NCI-H345 treated with DMSO at 0.1 percent for 48 hours (cell line): Measurements from ENCODE around the gene PRDX1.
"Not testable (repeated sequence)": the region's sequence is repeated elsewhere in the genome, so short reads cannot be mapped to it uniquely, and the experiment has no call there.

Experiments used
- DNase-seq: peaks from one replicate; lab custom pipeline; 2025; ENCODE audit not compliant: unreplicated experiment; lab: John Stamatoyannopoulos, UW

Gene PRDX1

DNA sequence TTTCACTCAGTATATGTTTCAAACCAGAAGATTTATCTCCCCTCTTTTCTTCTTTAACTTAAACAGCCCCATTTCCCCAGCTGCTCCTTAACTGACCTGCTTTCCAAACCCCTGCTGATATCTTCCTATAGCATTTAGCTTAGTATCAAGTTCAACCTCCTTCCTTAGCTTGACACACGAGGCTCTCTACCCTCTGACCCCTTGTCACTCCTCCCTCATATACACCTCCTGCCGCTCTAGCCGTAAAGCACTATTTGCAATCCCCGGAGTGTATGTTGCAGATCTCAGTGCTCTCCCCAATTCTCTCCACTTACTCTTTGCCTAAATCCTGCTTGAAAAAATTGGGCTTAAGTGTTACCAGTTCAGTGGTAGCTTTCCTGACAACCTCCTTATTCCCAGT, 15.2 kb upstream of the PRDX1 start:
- no peak for DNase-seq

GRCh38 chr1:45535988-45536766, 14.5 kb upstream of the PRDX1 start:
- no peak for DNase-seq

- no peak for DNase-seq
These were observed 10.2 kb upstream of the PRDX1 start for GRCh38 chr1:45531873-45532272.

DNA sequence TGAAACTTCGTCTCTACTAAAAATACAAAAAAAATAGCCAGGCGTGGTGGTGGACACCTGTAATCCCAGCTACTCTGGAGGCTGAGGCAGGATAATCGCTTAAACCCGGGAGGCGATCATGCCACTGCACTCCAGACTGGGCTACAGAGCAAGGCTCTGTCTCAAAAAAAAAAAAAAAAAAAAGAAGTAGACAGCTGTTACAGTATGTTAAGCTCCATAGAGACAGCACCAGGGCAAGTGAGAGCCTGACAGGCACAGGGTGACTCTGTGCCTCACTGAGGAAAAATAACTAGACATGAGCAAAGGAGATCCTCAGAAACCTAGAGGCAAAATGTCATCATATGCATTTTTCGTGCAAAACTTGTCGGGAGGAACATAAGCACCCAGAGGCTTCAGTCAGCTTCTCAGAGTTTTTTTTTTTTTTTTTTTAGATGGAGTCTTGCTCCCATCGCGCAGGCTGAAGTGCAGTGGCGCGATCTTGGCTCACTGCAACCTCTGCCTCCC, 9.0 kb upstream of the PRDX1 start:
- DNase-seq: no peak

- DNase-seq: no peak
These were observed 4.5 kb upstream of the PRDX1 start for GRCh38 chr1:45526135-45526644.

GRCh38 chr1:45523975-45524374, 2.3 kb upstream of the PRDX1 start:
- DNase-seq: not testable (repeated sequence)

DNA sequence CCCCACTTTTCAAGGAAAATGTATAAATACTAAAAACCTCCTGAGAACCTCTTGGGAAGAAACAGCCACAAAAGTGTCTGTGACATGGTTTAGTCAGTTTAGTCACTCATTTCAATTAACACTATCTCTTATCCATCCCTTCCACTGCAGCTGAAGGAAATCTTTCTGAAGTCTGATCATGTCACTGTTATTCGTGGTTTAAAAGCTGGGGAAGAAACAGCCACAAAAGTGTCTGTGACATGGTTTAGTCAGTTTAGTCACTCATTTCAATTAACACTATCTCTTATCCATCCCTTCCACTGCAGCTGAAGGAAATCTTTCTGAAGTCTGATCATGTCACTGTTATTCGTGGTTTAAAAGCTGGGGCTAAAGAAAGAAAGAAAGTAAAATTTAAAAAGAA, 1.8 kb upstream of the PRDX1 start:
- not testable (repeated sequence) for DNase-seq

DNA sequence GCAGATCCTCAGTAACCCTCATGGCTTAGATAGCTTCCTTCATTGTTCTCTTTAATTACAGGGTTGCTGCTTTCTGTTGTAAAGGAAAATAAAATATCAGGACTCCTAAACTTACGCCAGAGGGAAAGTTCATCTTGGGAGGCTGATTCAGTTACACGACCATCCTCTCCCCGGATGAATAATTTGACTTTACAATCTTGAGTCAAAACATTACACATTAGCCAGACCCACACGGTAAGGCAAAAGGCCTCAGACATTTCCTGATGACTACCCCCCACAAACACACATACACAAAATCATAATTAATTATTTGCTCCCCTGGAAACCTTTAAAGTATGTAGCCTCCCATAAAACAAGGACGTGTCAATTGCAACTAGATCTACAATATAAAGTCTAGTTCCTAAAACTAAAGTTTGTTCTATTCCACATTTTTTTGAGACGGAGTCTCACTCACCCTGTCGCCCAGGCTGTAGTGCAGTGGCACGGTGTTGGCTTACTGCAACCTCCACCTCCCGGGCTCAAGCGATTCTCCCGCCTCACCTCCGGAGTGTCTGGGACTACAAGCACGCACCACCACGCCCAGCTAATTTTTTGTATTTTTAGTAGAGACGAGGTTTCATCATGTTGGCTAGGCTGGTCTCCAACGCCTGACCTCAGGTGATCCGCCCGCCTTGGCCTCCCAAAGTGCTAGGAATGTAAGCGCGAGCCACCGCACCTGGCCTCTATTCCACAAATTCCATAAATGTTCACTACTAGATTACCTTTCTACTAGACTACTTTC, 830 bp upstream of the PRDX1 start:
- DNase-seq: no peak

- not testable (repeated sequence) for DNase-seq
These were observed 1.9 kb downstream of the PRDX1 start for GRCh38 chr1:45519774-45520173.

- DNase-seq: no peak
These were observed 2.8 kb downstream of the PRDX1 start for GRCh38 chr1:45518910-45519309.

DNA sequence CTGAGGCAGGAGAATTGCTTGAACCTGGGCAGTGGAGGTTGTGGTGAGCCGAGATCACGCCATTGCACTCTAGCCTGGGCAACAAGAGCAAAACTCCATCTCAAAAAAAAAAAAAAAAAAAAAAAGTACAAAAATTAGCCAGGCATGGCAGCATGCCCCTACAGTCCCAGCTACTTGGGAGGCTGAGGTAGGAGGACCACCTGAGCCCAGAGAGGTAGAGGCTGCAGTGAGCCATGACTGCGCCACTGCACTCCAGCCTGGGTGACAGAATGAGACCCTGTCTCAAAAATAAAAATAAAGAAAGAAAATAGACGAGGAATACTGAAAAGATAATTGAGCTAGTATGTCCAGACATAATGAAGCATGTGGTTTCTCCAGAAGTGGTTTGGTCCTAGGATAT, 3.3 kb downstream of the PRDX1 start:
- DNase-seq: not testable (repeated sequence)

DNA sequence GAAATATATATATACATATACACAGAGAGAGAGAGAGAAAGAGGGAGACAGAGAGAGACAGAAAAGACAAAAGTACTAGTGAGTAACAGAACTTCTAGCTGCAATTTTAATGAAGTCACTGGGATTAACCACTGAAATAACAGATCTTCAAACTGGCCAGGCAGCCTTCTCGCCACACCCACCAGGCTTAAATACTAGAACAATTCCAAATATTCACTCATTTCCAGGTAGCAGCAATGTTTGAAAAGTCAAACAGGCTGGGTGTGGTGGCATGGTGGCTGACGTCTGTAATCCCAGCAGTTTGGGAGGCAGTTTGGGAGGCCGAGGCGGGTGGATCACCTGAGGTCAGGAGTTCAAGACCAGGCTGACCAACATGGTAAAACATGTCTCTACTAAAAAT, 5.2 kb downstream of the PRDX1 start:
- no peak for DNase-seq

DNA sequence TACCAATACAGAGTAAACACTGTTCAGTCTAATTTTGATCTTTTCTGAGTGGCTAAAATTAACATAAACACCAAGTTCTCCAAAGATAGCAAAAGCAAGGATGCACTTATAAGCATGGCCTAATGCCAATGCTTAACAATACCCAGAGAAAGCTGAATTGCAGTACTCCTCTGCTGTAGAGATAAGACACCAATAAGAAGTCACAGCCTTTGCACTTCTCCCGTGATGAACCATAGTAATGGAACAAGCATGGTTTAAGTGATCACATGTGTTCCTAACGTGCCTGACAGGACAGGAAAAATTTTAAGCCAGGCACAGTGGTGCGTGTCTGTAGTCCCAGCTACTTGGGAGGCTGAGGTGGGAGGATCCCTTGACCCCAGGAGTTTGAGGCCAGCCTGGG, 5.6 kb downstream of the PRDX1 start:
- no peak for DNase-seq

DNA sequence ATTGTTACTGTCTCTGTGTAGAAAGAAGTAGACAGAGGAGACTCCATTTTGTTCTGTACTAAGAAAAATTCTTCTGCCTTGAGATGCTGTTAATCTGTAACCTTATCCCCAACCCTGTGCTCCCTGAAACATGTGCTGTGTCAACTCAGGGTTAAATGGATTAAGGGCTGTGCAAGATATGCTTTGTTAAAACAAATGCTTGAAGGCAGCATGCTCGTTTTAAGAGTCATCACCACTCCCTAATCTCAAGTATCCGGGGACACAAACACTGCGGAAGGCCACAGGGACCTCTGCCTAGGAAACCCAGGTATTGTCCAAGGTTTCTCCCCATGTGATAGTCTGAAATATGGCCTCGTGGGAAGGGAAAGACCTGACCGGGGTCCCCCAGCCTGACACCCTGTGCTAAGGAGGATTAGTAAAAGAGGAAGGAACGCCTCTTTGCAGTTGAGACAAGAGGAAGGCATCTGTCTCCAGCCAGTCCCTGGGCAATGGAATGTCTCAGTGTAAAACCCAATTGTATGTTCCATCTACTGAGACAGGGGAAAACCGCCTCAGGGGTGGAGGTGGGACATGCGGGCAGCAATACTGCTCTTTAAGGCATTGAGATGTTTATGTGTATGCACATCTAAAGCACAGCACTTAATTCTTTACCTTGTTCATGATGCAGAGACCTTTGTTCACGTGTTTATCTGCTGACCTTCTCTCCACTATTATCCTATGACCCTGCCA, 8.0 kb downstream of the PRDX1 start:
- DNase-seq: not testable (repeated sequence)

DNA sequence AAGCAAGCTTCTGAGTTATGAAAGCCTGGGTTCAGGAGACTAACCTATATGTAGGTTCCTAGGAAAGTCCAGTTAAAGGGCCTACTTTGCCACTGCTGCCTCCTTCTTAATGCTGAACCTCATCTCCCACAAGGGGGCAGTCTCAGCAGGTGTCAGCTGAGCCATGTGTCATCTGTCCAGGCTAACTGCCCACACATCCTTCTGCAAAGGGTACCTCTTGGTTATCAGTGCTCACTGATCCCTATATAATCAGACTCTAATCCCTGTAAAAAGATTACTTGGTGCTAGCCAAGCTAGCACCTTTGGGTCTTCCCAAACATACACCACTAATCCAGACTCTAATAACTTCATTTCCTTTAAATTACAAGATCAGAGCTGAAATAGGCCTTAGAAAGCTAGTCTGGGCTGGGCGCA, 9.0 kb downstream of the PRDX1 start:
- DNase-seq: peak; percentile 16

DNA sequence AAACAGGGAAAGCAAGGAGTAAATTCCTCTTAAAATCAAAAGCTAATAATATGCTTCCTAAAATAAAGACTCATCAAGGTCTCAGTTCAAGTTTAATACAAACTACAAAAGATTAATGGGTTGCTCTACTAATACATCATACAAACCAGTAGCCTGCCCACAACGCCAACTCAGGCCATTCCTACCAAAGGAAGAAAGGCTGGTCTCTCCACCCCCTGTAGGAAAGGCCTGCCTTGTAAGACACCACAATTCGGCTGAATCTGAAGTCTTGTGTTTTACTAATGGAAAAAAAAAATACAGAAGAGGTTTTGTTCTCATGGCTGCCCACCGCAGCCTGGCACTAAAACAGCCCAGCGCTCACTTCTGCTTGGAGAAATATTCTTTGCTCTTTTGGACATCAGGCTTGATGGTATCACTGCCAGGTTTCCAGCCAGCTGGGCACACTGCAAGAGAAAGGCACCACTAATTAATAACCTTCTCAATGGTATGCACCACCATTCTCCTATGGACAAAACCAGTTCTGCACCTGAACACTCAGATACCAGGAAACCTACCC, 10.6 kb downstream of the PRDX1 start:
- no peak for DNase-seq

DNA sequence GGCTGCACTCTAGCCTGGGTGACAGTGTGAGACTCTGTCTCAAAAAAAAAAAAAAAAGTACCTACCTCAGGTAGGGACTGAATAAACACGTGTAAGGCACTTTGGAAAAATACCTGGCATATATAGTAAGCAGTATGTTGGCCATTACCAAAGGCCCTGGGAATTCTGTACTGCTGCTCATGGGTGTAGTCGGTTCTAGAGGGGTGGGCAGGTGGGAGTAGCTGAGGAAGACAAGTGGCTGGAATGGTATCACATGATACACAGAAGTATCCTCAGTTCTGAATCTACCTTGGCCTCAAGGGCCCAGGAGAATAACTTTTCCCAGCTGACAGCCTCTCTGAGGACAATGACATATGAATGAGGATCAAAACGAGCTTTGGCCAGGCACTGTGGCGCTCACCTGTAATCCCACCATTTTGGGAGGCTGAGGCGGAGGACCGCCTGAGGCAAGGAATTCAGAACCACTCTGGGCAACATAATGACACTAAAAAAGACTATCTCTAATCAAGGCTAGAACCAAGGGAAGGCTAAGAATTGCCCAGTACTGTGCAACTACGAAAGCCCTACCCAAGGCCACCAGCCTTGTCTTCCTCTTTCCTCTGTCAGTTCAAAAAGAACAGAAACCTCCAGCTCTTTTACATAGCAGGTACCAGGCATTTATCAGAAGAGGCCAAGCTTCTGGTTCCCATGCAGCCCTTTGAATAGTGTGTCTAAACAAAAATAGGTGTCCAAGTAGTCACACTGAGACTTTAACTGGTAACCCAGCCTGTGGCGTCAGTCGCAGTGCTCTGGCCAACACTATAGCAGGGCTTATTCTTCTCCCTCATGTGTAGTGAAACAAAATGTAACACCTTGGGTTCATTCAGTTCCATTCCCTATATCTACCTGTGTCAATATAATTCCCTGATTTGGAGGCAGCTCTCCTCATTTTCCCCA, 11.4 kb downstream of the PRDX1 start:
- no peak for DNase-seq

- no peak for DNase-seq
These were observed 13.2 kb downstream of the PRDX1 start for GRCh38 chr1:45508295-45509151.

DNA sequence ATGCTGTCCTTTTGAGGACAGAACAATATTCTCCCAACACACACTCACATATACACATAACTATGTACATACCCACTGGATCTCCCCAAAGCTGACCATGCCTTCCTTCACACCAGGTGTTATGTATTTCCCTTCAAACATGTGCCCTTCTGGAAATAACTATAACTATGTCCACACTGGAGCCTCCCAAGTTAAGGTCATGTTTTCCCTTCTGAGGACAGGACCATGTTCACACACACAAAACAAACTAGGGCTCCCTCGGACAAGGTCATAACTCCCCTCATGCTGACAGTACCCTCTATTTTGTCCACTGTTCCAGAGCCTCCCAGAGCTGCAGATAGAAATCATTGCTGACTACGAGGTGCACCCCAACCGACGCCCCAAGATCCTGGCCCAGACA, 13.8 kb downstream of the PRDX1 start:
- no peak for DNase-seq
